Stimulated activated CD4-positive, alpha-beta T cell treated with anti-CD3 and anti-CD28 coated beads, TNF-alpha, amount 100 ng/mL, for 24 hours (primary cell): ENCODE results near the gene MDGA2.

ENCODE experiments used
- DNase-seq, 3 experiments: peaks; one replicate each; pipeline ENCODE4 v3.0.0-alpha.2; 2020; ENCODE audit warnings: low read depth in 3 of 3

MDGA2 gene

DNA sequence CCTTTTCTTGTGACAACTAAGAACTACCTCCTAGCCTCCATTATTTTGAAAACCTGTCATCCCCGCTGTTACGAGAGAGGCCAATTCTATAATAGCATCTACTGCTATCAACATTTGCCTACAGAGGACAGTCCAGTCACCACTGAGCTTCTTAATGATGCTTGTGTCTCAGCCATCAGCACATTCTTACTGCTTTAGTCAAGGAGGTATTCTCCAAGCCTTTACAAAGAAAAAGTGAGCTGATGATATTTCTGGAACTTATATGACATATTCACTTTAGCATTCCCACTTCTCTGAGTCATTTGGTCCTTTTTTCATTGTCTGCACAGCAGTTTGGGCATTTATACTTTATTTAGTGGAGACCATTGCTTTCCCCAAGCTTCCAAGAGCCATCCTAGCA is 526.1 kb downstream of the MDGA2 start:
- no peak for DNase-seq

DNA sequence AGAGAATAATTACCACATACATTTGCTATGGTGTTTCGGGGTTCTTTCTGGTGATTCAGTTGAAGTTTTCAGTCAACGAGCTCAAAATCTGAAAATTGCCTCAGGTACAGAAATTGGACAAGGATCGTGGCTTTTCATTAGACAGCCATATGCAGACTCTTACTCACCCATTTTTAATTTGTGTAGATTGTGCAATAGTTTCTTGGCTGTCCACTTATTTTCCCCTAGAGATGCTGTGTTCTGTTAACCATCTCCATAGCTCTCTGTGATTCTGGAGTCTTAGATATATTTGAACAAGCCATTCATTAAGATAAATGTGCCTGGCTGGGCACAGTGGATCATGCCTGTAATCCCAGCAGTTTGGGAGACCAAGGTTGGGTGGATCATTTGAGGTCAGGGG is 526.7 kb downstream of the MDGA2 start:
- no peak for DNase-seq

DNA sequence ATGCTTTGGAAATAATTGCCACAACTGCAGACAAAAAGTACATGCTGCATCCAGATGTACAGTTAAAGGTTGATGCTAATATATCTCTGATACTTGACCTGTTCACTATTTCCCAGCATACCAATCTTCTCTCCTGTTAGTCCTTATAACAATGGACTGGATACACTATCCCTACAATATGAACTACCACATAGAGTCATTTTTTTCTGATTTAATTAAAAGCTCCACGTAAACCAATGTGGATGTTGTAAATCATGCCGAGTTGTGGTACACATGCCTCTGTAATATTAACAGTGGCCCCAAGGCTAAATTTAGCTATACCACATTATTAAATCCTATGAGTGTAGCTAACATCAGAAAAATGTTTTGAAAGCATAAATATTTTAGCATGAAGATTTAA is 554.8 kb downstream of the MDGA2 start:
- DNase-seq: no peak

DNA sequence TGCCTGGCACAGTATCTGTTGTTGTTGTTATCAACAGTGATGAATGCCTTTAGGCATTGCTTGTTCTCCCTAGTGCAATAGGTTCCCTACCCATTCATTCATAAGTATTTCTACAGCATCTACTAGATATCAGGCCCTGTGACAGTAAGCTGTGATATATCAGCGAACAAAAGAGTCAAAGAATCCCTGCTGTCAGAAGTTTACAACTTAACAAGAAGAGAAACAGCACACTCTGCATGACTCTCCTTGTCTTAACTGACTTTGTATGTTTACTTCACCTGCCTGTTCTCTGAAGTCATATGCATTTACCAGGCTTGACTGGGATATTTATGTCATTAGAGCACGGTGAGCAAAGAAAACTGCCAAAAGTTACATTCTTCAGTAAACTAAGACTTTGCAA is 571.6 kb downstream of the MDGA2 start:
- DNase-seq: no peak

DNA sequence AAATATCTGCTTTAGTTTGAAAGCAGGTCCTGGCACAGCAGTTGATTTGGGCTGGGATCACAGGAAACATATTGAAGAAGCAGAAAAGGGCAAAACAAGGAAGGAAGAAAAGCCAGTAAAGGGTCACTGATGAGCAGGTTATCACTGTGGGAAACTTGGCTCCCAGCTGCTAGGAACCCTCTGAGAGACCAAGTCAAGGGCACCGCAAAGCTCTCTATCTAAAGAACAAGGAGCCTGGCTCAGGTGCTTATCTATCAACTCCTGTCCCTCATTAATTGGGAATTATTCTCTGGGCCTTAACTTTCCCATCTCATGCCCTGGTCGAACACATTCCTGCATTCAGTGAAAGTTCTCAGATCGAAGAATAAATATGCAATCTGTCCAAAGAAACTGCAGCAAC is 572.9 kb downstream of the MDGA2 start:
- no peak for DNase-seq

DNA sequence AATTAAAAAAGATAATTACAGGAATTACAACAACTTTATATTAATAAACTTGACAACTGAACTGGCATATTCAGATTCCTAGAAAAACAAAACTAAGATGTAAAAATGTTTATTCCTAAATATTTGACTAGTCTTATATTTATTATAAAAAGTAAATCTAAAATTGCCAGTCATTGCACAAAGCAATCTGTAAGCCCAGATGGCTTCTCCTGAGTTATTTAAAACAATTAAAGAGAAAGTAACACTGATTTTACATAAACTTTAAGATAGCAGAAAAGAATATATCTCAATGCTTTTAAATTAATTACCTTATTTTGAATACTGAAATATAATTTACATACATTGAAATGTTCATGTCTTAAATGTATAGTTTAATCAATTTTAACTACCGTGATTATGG is 589.7 kb downstream of the MDGA2 start:
- DNase-seq: no peak

DNA sequence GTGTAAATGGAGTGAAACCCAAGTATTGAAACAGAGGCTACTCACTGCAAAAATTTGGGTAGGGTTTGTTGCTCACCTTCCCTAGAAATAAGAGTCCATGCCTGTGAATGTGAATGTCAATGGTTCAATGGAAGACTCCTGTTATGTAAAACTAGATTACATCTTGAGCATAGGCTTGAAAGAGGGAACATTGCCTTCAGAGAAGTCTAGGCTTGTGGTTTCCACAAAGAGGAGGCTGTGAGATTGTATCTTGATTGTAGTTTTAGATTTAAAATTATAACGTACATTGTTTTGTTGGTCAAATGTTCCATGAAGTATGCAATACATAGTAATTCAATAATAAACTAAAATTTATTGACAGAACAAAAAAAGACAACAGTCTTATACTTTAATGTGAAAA is 610.1 kb downstream of the MDGA2 start:
- DNase-seq: no peak

DNA sequence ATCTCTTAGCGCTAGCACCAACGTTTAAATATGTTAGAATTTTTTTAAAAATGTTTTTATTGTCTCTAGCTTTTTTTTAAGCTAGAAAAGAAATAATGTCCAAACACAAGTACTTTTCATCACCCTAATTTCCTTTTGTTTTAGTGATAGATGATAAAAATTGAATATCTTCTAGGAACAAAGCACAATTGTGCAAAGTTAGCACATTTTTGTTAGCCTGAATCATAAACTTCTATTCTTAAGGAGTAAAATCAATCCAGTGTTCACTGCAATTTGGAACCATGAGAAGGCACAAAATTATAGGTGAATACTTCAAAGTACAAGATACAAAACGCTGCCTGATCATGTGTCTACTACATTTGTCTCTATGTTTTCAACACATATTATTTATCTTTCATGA is 615.4 kb downstream of the MDGA2 start:
- no peak for DNase-seq

DNA sequence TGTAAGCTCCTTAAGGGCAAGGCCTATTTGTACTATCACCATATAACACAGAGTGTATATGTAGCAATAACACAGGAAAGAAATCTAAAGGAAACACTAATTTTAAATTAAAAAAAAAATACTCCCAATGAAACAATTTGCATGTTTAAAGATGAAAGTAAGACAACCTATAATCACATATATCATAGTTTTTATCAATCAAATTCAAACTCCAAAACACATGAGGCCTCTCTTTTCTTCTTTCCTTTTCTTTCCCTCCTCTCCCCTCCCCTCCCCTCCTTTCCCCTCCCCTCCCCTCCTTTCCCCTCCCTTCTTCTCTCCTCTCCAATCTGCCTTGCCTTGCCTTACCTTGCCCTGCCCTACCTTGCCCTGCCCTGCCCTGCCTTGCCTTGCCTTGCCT is 618.0 kb downstream of the MDGA2 start:
- DNase-seq: no peak

DNA sequence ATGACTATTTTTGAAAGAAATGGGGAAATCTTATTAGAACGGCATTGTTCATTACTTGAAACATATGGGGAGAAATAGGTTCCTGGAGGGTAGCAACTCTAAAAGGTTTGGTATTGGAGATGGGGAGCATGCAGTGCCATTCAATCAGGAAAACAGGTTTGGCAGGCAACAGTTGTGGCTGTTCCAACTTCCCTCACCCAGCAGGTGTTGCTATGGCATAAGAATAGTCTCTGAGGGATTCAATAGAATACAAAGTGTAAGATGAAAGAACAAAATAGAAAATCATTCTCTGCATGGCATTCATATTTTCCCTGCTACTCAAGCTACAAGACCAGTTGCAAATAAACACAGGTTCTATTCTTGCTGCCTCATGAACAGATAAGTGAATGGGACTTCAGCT is 630.6 kb downstream of the MDGA2 start:
- DNase-seq: no peak

DNA sequence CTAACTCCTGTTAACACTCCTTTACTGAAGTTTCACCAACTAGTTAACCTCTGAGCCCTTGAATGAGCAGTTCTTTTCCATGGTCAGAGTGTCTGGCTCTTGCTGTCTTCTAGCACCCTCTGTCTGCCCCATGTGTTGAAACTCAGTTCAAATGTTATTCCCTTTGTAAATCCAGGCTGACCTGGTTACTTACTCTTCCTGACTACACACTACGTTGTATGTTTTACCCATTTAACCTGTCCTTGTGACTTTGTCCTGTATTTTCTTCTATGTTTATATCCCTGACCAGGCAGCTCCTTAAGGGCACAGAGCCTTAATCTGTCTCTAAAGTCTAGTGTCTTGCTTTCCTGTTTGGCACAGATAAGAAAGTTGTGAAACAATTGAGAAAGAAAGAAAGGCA is 634.9 kb downstream of the MDGA2 start:
- DNase-seq: no peak

DNA sequence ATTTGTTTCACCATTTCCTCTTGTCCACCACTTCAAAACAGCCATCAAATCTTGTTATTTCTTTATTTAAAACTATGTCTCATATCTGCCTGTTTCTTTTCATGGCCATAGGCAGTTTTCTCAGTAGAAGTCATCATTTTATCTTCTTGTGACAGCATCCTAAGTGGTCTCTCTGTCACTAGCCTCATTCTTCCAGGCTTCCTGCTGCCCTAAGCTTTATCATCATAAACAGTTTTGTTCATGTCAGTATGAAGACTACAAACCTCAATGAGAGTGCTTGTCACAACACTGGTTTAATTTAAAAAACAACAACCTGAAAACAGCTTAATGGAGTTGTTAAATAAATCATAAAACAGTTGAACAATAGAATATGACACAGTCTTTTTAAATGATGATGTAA is 636.1 kb downstream of the MDGA2 start:
- DNase-seq: no peak

DNA sequence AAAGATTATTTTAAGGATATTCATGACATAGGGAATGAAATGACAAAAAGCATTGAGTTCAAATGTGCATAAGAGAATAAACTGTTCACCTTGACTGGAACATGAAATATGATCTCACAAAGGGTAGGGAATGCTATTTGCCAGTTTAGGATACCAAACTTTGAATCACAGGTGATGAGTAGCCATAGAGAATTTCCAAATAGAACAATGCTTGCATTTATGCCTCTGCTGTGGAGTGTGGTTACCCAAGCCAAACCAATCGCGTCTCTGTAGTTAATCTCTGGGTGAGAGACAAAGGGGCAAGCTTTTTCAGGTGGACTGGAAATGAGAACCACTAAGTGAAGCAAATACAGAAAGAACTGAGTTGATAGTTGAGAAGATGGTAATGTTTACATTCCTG is 652.7 kb downstream of the MDGA2 start:
- no peak for DNase-seq

DNA sequence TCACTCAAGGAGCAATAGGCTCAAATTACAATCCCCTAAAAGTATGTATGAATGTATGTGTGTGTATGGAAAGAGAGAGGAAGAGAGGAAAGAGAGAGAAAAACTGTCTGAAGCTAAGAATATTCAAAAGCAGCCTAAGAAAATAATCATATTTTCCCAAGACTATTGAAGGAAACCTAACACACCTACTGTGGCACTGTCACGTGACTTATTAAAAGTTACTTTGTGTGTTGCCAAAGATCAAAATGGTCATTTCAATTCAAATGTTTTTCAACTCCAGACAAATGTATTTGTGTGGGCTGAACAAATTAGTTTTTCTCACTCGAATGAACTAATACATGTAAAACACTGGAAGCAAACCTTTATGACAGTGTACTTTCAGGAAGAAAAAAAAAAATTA is 654.9 kb downstream of the MDGA2 start:
- no peak for DNase-seq

DNA sequence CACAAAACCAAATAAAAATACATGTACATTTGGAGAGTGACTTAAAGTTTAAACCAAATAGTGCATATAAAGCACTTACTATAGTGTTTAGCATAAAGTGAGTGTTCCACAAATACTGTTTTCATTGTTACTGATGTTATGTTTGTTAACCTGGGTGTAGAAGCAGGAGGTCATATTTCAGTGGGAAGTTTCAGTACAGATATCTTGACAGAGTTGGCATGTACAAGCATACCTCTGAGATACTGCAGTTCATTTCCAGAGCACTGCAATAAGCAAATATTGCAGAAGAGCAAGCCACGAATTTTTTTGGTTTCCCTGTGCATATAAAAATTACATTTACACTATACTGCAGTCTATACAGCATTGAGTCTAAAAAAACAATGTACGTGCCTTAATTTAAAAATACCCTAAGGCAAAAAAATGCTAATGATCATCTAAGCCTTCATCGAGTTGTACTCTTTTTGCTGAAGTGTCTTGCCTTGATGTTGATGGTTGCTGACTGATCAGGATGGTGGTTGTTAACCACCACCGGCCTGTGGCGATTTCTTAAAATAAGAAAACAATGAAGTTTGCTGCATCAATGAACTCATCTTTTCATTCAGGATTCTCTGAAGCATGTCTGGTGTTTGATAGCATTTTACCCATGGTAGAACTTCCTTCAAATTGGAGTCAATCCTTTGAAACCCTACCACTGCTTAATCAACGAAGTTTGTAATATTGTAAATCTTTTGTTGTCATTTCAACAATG is 662.7 kb downstream of the MDGA2 start:
- no peak for DNase-seq

DNA sequence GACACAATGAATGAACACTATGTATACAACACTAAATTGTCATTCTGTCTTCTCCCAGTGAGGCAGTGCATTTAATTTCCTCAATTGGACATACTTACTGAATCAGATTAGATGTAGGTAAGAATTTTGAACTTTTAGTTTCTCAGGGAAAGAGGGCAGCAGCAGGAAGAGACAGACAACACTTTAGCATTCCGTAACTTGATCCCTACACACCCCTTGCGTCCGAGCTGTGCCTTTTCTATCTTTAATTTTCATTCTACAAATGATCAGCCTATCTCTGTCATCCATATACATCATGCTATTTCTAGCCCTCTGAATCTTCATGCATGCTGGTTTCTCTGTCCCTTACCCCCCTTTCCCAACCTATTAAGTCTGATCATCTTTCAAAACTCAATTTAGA is 665.8 kb downstream of the MDGA2 start:
- no peak for DNase-seq

DNA sequence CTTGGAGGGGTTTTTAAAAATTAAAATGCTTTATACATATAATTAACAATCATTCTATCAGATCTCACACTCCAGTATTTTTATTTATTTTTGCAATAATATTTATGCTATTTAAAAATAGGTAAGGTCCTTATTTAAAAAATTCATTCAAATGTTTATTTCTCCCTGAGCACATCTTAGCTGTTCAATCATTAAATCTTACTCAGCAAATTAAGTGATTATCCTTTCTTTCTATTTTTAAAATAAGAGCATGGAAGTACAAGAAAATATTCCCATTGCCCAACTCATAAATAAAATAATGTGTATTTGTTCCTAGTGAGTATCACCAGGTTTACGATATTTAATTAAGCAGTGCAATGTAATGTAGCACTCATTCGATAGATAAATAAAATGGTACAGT is 666.7 kb downstream of the MDGA2 start:
- no peak for DNase-seq

DNA sequence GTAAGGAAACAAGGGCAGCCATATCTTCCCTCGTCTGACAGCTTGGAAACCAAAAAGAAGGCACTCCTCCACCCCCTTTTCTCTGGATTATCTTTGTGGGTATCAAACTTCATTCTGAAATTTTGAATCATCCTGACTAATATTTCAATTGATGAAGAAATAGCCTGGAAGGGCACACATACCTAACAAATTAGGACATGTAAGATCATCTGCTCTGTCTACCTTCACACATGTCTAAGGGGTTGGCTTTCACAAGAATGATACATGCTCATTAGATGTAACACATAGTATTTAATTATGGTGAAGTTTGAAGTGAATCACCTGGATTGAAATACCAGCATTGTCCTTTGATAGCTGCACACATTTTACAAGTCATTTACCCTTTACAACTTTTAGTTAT is 675.7 kb downstream of the MDGA2 start:
- DNase-seq: no peak

DNA sequence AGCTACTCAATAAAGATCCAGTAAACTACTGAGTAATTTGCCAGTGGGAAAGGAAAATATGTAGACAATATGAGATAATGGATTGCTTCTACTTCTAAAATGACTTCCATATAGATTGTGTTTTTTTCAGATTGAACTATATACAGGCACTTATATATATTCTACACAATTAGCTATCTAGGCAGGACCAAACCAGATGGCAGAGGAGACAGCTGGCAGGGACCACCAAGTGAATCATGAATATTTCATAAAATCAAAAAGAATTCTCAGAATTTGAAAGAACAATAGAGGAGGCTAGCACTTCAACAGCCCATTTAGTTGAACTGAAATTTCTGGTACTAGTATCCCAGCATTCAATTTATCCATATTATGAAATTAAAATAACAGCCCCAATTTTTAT is 685.8 kb downstream of the MDGA2 start:
- no peak for DNase-seq

DNA sequence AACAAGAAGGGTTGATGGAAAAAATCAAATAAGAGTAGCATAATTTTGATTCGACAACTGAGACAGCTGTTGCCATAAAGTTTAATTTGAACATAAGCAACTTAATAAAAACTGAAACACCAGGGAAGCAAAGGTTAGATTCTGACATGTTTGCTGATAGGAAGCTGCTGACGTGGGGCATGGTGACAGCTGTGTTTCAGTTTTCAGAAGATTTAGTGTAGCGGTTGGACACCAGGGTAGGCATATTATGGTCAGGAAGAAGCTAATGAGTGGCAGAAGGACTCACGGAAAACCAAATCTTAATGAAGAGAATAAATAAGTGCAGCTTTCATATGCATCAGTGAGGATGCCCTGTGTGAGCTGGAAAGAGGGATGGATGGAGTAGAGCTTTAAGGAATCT is 687.1 kb downstream of the MDGA2 start:
- no peak for DNase-seq

DNA sequence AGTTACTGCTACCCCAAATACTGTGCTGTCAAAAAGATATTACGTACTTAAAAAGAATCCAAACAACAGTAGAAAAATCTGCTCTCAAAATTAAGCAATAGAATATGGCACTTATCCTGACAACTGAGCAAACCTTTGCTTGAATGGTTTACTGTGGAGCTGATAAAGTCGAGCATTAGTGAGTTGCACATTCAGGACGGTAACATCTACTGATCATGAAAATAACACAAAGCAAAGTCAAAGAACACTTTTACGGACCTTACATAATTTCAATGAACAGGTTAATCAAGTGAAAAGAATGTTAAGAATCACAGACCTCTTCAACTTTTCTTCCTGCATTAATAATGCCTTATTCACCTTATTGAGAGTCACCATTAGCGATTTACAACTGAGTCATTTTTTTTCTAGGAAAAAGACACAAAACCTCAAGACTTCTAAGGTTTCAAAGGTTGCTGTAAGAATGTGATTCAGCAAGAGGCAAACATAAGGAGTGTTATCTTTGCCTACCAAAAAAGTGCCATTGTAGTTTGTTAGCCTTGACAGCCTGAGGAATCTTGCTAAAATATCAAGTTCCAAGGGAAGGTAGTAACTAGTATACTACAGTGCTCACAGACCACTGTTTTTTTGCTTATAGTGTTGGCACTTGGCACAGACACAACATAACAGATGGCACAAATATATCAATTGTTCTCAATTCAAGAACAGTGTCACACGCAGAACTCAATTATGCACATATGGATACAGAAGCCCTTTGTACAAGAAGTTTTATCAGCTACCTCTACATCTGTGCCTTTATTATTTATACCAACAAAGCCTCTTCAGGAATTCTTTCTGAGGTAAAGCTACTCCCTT is 689.6 kb downstream of the MDGA2 start:
- no peak for DNase-seq

DNA sequence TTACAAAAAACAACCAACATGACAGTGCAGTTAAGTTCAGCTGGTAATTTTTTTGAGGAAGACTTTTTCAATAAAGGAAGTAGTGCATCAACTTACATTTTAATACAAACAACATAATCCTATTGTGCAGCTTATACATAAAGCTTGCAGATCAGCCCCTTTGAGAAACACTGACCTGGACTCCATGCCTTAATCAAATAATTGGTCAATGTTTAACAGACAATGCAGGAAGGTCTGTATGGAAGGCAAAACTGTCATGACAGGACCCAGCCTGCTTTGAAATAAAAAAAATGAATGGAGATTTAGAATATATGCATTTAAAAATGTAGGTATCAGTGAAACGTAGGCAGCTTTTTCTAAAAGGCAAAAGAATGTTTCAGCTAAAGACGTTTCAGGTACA is 702.1 kb downstream of the MDGA2 start:
- DNase-seq: no peak

DNA sequence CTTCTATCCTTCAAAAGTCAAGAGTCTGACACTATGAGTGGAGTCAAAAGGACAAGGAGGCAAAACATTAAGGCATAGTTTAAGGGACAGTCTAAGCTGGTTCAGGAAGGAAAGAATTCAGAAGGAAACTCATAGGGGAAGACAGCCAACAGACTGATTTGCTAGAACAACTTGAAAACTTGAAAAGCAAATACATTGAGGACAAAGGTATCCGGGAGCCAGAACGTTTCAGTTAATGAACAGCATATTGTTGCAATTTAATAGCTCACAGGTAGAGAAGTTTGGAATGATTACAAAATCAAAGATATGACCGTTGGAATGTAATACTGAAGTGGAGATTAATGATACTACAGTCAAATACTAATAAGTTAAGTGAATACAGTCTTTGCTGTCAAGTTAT is 711.0 kb downstream of the MDGA2 start:
- no peak for DNase-seq

DNA sequence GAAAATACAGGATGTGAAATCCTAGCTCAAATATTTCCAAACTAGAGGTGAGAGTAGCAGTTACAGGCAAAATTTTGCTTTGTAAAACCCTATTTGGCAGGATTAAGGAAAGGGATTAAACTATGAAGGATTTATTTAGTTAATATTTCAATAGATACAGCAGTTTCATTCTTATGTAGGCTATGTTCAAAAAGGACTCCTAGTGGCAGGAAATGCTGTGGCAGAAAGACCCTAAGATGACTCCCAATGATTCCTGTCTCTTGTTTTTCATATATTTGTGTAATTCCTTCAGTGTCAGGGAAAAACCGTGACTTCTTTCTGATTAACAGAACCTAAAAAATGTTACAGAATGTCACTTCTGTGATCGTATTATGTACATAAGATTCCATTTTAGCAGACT is 724.3 kb downstream of the MDGA2 start:
- DNase-seq: no peak
